ENCODE data around the gene GPATCH8. TPM values are rescaled to one million over a fixed set of nuclear protein-coding genes. Genes with fewer than 3 reads are reported as not detected.

Gene GPATCH8
- total RNA-seq (10 to 100 TPM; 76.0 to 76.9 TPM), total RNA-seq (45.9 to 193 (median 94.1) reads per million in 172 experiments)
- polyA plus RNA-seq (2013, experiment 1 of 2): 33.8 TPM
- 45.4 TPM for polyA plus RNA-seq (2013, experiment 2 of 2)

DNA sequence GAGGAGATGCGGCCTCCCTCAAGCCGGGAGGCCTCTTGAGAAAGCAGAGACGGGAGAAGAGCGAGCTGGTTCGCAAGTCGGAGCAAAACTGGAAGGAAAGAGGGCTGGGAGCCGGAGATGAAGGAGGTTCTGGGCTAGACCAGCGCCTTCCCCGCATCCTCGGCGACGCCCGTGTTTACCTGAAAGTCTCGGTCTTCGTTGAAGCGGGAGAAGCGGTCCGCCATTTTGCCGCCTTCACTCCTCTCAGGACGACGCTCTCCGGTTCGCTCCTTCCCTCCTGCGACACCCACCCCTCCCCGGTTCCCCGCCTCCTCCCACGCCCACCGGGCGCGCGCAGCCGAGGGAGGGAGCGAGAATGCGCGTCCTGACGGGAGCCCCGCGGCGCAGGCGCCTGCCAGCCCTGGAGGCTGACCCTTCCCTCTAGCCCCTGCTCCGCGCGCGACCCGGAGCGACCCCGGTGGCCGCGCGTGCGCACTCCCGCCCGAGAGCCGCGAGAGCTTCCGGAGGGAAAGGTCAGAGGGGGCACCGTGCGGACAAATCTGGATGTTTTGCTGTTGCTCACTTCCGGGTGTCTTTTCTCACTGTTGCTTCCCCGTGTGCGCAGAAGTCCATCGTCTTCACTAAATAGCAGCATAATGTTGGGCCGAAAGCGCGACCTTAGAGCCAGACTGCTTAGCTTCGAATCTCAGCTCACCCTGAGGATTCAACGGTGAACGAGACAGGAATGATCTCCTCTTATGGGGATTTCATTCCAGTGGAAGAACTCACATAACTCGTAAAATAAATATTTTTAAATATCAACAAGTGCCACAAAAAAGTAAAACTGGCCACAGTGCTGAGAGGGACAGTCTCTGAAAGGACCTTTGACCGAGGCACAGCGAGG, at the start of gene GPATCH8:
Gene GPATCH8, minus strand, starts transcription at position 260 of the 883 bp plus-strand sequence. Its CDS starts 36 bp downstream, at position 224.
- intact Hi-C loops (cut with DNase I, micrococcal nuclease): loop anchor here in 1 of 2 experiments (2.0 to 10.0 kb wide), 2 partner anchors 489 to 729 kb away; partner anchors contain the start of genes DUSP3 and TMEM101
- peaks cover 20% of the 10 kb centered on the region for H3K36me3 Mint-ChIP-seq (ENCODE audit: low read depth)
- peak within 1 kb of the TSS; percentile 94 for H3K27ac Mint-ChIP-seq
- peaks cover 54% of the 10 kb centered on the region for H3K4me1 Mint-ChIP-seq (ENCODE audit: low read depth)
- ATAC-seq (ENCODE audit: poor library complexity) (peak; percentile 86), DNase-seq (peak; percentile 83 to 97 (median 92))
- H3K27ac ChIP-seq (ENCODE audit: low read depth in 1 of 2, low read length in 2 of 2): peak within 1 kb of the TSS; percentile 80 to 91
- peaks cover 12% of the 10 kb centered on the region for H3K27me3 Mint-ChIP-seq
- no peaks in the 10 kb centered on the region for H3K9me3 Mint-ChIP-seq
- no peaks in the 10 kb centered on the region for H3K9me3 ChIP-seq (ENCODE audit: control insufficient read depth in 1 of 2, insufficient read depth in 1 of 2, low read length in 2 of 2)
- peak within 1 kb of the TSS; percentile 95 for H3K4me3 ChIP-seq (ENCODE audit: low read length)
- TF ChIP-seq, protein P1, sequence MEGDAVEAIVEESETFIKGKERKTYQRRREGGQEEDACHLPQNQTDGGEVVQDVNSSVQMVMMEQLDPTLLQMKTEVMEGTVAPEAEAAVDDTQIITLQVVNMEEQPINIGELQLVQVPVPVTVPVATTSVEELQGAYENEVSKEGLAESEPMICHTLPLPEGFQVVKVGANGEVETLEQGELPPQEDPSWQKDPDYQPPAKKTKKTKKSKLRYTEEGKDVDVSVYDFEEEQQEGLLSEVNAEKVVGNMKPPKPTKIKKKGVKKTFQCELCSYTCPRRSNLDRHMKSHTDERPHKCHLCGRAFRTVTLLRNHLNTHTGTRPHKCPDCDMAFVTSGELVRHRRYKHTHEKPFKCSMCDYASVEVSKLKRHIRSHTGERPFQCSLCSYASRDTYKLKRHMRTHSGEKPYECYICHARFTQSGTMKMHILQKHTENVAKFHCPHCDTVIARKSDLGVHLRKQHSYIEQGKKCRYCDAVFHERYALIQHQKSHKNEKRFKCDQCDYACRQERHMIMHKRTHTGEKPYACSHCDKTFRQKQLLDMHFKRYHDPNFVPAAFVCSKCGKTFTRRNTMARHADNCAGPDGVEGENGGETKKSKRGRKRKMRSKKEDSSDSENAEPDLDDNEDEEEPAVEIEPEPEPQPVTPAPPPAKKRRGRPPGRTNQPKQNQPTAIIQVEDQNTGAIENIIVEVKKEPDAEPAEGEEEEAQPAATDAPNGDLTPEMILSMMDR (IDR thresholded peaks at IDR 0.05): no peak
- H3K4me3 Mint-ChIP-seq: peak within 1 kb of the TSS; percentile 91
- peaks cover 24% of the 10 kb centered on the region for H3K4me1 ChIP-seq (ENCODE audit: insufficient read depth, low read length)
- peaks cover 0 to 3% of the 10 kb centered on the region in 2 experiments for H3K27me3 ChIP-seq (ENCODE audit: control insufficient read depth in 1 of 2, insufficient read depth in 2 of 2, low read length in 2 of 2)
- CTCF ChIA-PET: interaction anchor here (1.2 to 1.5 kb wide), 2 partner anchors 58 to 118 kb away, joined by 3 to 4 read pairs; no protein-coding TSS in a partner anchor
- POLR2A ChIA-PET: interaction anchor here (0.6 to 1.5 kb wide), 13 partner anchors 9 to 1020 kb away, joined by 3 to 5 read pairs (median 3); partner anchors contain the start of genes DHX8 and HDAC5
- H3K36me3 ChIP-seq (ENCODE audit: insufficient read depth, low read length): no peaks in the 10 kb centered on the region

DNA sequence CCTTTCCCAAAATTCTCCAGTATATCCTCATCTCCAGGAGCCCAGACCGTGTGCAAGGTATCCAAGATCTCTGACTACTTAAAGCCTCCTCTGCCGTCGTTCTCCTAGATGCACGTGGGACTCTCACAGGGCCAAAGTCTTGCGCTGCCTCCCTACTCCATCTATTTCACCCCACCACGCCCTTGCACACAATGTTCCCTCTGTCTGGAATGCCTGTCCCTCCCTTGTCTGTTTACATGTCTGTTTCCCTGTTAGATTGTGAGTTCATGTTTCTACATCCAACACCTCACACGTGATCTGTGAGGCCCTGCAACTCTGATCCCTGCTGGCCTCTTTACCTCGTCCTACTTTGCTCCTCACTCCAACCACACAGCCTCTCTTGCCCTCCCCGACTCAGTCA, 49.2 kb upstream of the GPATCH8 start:
- H3K27ac Mint-ChIP-seq: no peak overlapping the region
- TF ChIP-seq, protein P1 (IDR thresholded peaks at IDR 0.05): no peak
- ATAC-seq (ENCODE audit: poor library complexity) (no peak), DNase-seq (no peak)
- Histone ChIP-seq H3K4me1 (ENCODE audit: insufficient read depth, low read length) (peaks cover 15% of the 10 kb centered on the region), H3K4me3 (ENCODE audit: low read length) (no peak overlapping the region), H3K9me3 (ENCODE audit: control insufficient read depth in 1 of 2, insufficient read depth in 1 of 2, low read length in 2 of 2) (no peaks in the 10 kb centered on the region), H3K36me3 (ENCODE audit: insufficient read depth, low read length) (no peaks in the 10 kb centered on the region), H3K27ac (ENCODE audit: low read depth in 1 of 2, low read length in 2 of 2) (no peak overlapping the region), H3K27me3 (ENCODE audit: control insufficient read depth in 1 of 2, insufficient read depth in 2 of 2, low read length in 2 of 2) (peaks cover 32 to 37% of the 10 kb centered on the region in 2 experiments)
- no peaks in the 10 kb centered on the region for H3K36me3 Mint-ChIP-seq (ENCODE audit: low read depth)
- peaks cover 61% of the 10 kb centered on the region for H3K27me3 Mint-ChIP-seq
- H3K9me3 Mint-ChIP-seq: no peaks in the 10 kb centered on the region
- intact Hi-C loops (cut with DNase I, micrococcal nuclease): no loop called here
- no peak overlapping the region for H3K4me3 Mint-ChIP-seq
- peaks cover 10% of the 10 kb centered on the region for H3K4me1 Mint-ChIP-seq (ENCODE audit: low read depth)
- ChIA-PET POLR2A (no interaction called here), CTCF (no interaction called here)

DNA sequence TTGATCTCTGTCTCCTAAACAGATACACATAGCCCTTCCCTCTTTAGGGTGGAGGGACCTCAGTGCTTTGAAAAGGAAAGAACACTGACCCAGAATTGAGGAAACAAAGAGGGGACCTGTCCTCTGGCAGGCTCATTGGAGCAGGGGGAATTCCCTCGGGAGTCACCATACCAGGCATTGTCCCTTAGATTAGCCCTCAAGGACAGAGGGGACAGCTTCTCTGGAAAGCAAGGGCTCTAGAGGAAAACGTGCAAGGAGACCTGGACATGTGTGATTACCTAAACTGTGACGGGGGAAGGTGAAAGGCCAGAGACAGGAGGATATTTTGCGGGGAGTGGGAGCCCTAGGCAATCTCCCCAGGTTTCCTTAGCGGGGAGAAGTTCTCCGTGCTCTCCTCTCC, 46.5 kb upstream of the GPATCH8 start:
- no peak overlapping the region for H3K4me3 ChIP-seq (ENCODE audit: low read length)
- DNase-seq: no peak
- TF ChIP-seq, protein P1 (IDR thresholded peaks at IDR 0.05): no peak
- no peaks in the 10 kb centered on the region for H3K36me3 ChIP-seq (ENCODE audit: insufficient read depth, low read length)
- H3K9me3 ChIP-seq (ENCODE audit: control insufficient read depth in 1 of 2, insufficient read depth in 1 of 2, low read length in 2 of 2): no peaks in the 10 kb centered on the region
- no peak overlapping the region for H3K4me3 Mint-ChIP-seq
- H3K27ac Mint-ChIP-seq: no peak overlapping the region
- intact Hi-C loops (cut with DNase I, micrococcal nuclease): no loop called here
- H3K27me3 Mint-ChIP-seq: peaks cover 58% of the 10 kb centered on the region
- no peaks in the 10 kb centered on the region for H3K4me1 Mint-ChIP-seq (ENCODE audit: low read depth)
- no peaks in the 10 kb centered on the region for H3K4me1 ChIP-seq (ENCODE audit: insufficient read depth, low read length)
- peaks cover 5 to 19% of the 10 kb centered on the region in 2 experiments for H3K27me3 ChIP-seq (ENCODE audit: control insufficient read depth in 1 of 2, insufficient read depth in 2 of 2, low read length in 2 of 2)
- ChIA-PET CTCF (no interaction called here), POLR2A (no interaction called here)
- H3K27ac ChIP-seq (ENCODE audit: low read depth in 1 of 2, low read length in 2 of 2): no peak overlapping the region
- H3K36me3 Mint-ChIP-seq (ENCODE audit: low read depth): no peaks in the 10 kb centered on the region
- no peaks in the 10 kb centered on the region for H3K9me3 Mint-ChIP-seq
- ATAC-seq (ENCODE audit: poor library complexity): no peak
